Tibial nerve (tissue), 4 donors: ENCODE results near the gene LTB4R2. TPM values are rescaled to one million over a fixed set of nuclear protein-coding genes. Genes with fewer than 3 reads are reported as not detected.

Experiments used
- DNase-seq, 2 donors: peaks; one replicate each; pipeline ENCODE4 v3.0.0-alpha.2; 2019; ENCODE audit warnings: low spot score in 2 of 2
- H3K27ac ChIP-seq, 4 donors: fragments of 200-600 bp; sonication (generic) in 3 of 4; one replicate each; pipeline ENCODE4 v1.5.1; 2017 to 2019; ENCODE audit warnings: mild to moderate bottlenecking in 1 of 4
- H3K27me3 ChIP-seq, 2 donors: fragments of 200-600 bp; sonication (generic) in 1 of 2; one replicate each; pipeline versions ENCODE4 v1.5.1 to v1.6.0; 2017 to 2019
- H3K36me3 ChIP-seq, 3 donors: fragments of 200-600 bp; sonication (generic); one replicate each; pipeline ENCODE4 v1.5.1; 2018 to 2019
- H3K4me1 ChIP-seq, 4 donors: fragments of 200-600 bp; sonication (generic) in 3 of 4; one replicate each; pipeline ENCODE4 v1.5.1; 2017 to 2019
- H3K4me3 ChIP-seq, 4 donors: fragments of 200-600 bp; sonication (generic) in 3 of 4; one replicate each; pipeline ENCODE4 v1.5.1; 2017 to 2019; ENCODE audit warnings: mild to moderate bottlenecking in 1 of 4, moderate library complexity in 1 of 4
- H3K9me3 ChIP-seq, 4 donors: fragments of 200-600 bp; sonication (generic) in 3 of 4; one replicate each; pipeline ENCODE4 v1.5.1; 2017 to 2019
- EP300 ChIP-seq, 2 donors: sonication (generic); formaldehyde crosslinking; IDR thresholded peaks; one replicate each; pipeline ENCODE4 v1.6.1; 2017; ENCODE audit warnings: antibody characterized with exemption in 2 of 2, mild to moderate bottlenecking in 1 of 2
- POLR2A ChIP-seq, 2 donors: fragments of 450-650 bp; IDR thresholded peaks; one replicate each; pipeline ENCODE4 v1.6.1; 2017; ENCODE audit warnings: antibody characterized with exemption in 2 of 2, mild to moderate bottlenecking in 2 of 2, moderate library complexity in 2 of 2
- WGBS, 2 donors: methylation state at CpG; one replicate each; pipeline ENCODE4 v1.1.5; 2018; 5-methylcytosine and 5-hydroxymethylcytosine counted together
- total RNA-seq, 4 donors: library from RNA; depleted of rRNA; stranded (reverse); fragments of >200 nt; gene quantifications; one replicate each; pipeline ENCODE4 v1.1.0, GENCODE V29; 2016
- TF ChIP-seq, protein P1 (sequence below), 5 experiments: fragments of 200-600 bp in 3 of 5; fragments of 450-650 bp in 2 of 5; sonication (generic) in 3 of 5; IDR thresholded peaks; one replicate each; pipeline ENCODE4 v1.5.1; 2016 to 2019; ENCODE audit warnings: antibody characterized with exemption in 5 of 5, mild to moderate bottlenecking in 3 of 5, moderate library complexity in 2 of 5

Gene LTB4R2
- total RNA-seq, 4 donors from 2014 or later, result 15.5 to 31.5 (median 20.2) TPM

DNA sequence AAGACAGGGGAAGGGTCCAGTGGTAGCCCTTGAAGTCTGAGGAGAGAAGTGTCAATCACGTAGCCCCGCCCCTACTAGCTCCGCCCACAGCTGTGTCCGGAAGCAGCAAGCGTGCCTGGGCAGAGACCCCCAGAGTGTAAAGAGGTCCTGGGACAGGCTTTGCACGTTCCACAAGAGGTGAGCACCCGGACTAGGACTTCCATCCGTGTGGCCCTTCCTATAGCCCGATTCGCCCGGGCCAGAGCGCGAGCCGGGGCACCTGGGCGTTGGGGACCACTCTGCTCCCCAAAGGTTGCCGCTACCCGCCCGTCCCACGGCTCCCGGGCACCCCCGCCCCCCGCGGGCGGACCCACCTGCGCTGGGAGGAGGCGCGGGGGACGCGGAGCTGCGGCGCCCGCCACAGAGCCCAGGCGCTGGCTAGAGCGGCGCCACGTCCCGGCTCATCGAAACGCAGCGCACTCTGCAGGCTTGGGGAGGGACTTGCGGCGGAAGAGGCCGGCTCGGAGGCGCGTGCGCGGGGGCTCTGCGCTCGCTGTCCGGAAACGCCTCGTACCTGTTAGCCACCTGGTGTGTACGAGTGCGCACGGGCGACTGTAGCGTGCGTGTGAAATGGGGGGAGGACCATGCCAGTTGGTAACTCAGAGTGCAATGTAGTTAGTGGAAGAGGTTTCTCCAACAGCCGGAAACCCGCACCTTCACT is 38.7 kb upstream of the LTB4R2 start, which contains the start of gene RABGGTA:
TSS of gene RABGGTA (minus strand) at position 464 of the 700 bp plus-strand sequence. CDS start 482 bp downstream, outside the sequence.
- H3K36me3 ChIP-seq, result peaks cover 0 to 39% (median 4%) of the 10 kb centered on the region in 3 donors
- TF ChIP-seq, protein P1, sequence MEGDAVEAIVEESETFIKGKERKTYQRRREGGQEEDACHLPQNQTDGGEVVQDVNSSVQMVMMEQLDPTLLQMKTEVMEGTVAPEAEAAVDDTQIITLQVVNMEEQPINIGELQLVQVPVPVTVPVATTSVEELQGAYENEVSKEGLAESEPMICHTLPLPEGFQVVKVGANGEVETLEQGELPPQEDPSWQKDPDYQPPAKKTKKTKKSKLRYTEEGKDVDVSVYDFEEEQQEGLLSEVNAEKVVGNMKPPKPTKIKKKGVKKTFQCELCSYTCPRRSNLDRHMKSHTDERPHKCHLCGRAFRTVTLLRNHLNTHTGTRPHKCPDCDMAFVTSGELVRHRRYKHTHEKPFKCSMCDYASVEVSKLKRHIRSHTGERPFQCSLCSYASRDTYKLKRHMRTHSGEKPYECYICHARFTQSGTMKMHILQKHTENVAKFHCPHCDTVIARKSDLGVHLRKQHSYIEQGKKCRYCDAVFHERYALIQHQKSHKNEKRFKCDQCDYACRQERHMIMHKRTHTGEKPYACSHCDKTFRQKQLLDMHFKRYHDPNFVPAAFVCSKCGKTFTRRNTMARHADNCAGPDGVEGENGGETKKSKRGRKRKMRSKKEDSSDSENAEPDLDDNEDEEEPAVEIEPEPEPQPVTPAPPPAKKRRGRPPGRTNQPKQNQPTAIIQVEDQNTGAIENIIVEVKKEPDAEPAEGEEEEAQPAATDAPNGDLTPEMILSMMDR (IDR thresholded peaks at IDR 0.05), result peak; percentile 77 to 92 (median 89)
- TF ChIP-seq POLR2A (IDR thresholded peaks at IDR 0.05), result peak in 1 of 2 donors; percentile 49
- peak in 1 of 2 donors; percentile 67 for TF ChIP-seq EP300 (IDR thresholded peaks at IDR 0.05)
- WGBS, 2 donors, result 0 to 1% methylated on average over 8 to 26 of the region's 61 CpGs
- DNase-seq, result peak; percentile 65 to 75
- H3K27me3 ChIP-seq, result no peaks in the 10 kb centered on the region
- H3K4me3 ChIP-seq, result peak within 1 kb of the TSS; percentile 77 to 99 (median 95)
- peak within 1 kb of the TSS; percentile 88 to 99 (median 99) for H3K27ac ChIP-seq
- H3K4me1 ChIP-seq, result peaks cover 0 to 24% (median 8%) of the 10 kb centered on the region in 4 donors
- no peaks in the 10 kb centered on the region for H3K9me3 ChIP-seq

DNA sequence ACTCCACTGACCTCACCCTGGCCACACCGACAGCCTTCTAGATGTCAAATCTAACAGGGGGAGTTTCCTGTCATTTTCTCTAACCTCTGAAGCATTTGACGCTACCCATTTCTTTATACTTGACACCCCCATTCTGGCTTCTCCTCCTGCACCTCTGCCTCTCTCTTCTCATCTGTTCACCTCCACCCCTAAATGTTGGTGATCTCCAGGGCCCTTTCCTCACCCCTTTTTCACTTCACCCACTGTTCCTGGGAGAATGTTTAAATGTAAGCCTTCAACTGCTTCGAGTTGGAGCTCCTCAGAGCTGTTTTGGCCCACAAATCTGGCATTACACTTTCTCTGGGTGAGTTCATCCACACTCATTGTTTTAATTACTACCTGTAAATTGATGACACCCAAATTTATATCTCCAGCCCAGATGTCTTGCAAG is 38.1 kb upstream of the LTB4R2 start:
- peaks cover 0 to 34% (median 4%) of the 10 kb centered on the region in 3 donors for H3K36me3 ChIP-seq
- WGBS, 2 donors, result 23 to 26% methylated on average over 3 of the region's 3 CpGs
- no peaks in the 10 kb centered on the region for H3K9me3 ChIP-seq
- TF ChIP-seq POLR2A (IDR thresholded peaks at IDR 0.05) (no peak), EP300 (IDR thresholded peaks at IDR 0.05) (no peak)
- TF ChIP-seq, protein P1 (IDR thresholded peaks at IDR 0.05), result no peak
- H3K4me1 ChIP-seq, result peaks cover 0 to 24% (median 8%) of the 10 kb centered on the region in 4 donors
- H3K27ac ChIP-seq, result peak overlapping the region; percentile 88 to 99 (median 99)
- no peaks in the 10 kb centered on the region for H3K27me3 ChIP-seq
- H3K4me3 ChIP-seq, result peak overlapping the region; percentile 77 to 99 (median 95)
- no peak for DNase-seq

DNA sequence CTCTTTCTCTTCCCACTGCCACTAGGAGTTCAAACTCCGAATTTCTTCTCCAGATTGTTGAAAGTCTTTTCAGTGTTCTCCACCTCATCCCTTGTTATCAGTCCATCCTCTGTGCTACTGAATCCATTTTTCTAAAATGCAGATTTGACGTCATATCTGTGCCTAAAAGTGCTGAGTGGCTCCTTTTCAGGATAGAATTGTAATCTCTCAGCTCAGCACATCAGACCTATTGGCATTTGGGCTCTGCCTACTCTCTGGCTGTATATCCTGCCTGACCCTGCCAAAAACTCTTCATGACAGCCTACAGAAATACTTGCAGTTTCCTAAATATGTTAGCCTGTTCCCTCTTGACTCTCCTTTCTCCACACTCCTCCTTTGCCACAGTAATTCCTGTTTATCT is 37.5 kb upstream of the LTB4R2 start:
- peak overlapping the region in 2 of 4 donors; percentile 99 for H3K27ac ChIP-seq
- H3K4me3 ChIP-seq, result no peak overlapping the region
- H3K9me3 ChIP-seq, result no peaks in the 10 kb centered on the region
- no peaks in the 10 kb centered on the region for H3K27me3 ChIP-seq
- no peak for DNase-seq
- peaks cover 0 to 28% (median 0%) of the 10 kb centered on the region in 3 donors for H3K36me3 ChIP-seq
- peaks cover 0 to 28% (median 9%) of the 10 kb centered on the region in 4 donors for H3K4me1 ChIP-seq
- 75 to 79% methylated on average over 2 of the region's 2 CpGs for WGBS, 2 donors
- TF ChIP-seq POLR2A (IDR thresholded peaks at IDR 0.05), result no peak
- TF ChIP-seq, protein P1 (IDR thresholded peaks at IDR 0.05), result no peak
- no peak for TF ChIP-seq EP300 (IDR thresholded peaks at IDR 0.05)

DNA sequence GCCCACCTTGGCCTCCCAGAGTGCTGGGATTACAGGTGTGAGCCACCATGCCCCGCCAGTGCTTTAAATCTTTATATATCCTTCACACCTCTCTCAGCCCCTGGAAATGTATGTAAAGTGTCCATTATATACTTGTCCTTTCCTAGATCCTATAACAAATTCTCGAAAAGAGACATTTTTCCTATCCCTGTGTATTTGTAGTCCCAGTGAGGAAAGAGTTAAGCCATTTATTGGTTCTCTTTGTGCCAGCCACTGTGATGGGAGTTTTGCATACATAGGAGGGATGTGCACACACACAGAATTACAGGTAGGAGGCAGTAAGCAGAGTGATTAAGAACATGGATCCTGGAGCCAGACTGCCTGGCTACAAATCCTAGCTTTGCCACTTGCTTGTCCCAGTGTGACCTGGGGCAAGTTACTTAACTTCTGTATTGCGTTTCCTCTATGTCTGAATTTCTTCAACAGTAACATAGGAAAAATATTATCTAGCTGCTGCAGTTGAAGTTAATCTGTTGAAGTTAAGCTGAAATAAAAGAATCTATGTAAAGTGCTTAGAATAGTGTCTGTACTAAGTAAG is 36.4 kb upstream of the LTB4R2 start:
- Histone ChIP-seq H3K27me3 (no peaks in the 10 kb centered on the region), H3K36me3 (peaks cover 0 to 17% (median 0%) of the 10 kb centered on the region in 3 donors), H3K9me3 (no peaks in the 10 kb centered on the region), H3K27ac (peak overlapping the region in 1 of 4 donors; percentile 10), H3K4me1 (peaks cover 0 to 29% (median 14%) of the 10 kb centered on the region in 4 donors), H3K4me3 (no peak overlapping the region)
- WGBS, 2 donors, result 55 to 76% methylated on average over 3 of the region's 3 CpGs
- DNase-seq, result no peak
- TF ChIP-seq POLR2A (IDR thresholded peaks at IDR 0.05), result no peak
- TF ChIP-seq, protein P1 (IDR thresholded peaks at IDR 0.05), result no peak
- no peak for TF ChIP-seq EP300 (IDR thresholded peaks at IDR 0.05)

DNA sequence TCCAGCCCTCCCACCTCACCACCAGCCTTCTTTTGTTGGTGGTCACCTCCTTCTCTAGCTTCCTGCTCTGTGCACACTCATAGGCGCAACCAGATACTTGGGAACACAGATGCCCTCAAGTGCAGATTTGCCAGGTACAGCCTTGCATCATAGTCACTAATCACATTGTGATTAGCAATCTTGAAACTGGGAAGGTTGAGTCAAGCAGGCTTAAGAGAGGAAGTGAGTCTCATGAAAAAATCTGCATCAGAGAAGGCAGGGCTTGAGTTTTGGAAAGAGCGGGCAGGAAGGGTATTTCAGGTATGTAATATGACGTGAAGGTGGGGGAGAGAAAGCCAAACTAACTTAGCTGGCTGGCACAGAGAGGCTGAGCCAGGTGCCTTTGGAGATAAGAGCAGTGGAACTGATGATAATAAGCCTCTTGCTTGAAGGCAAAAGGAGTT is 35.8 kb upstream of the LTB4R2 start:
- H3K9me3 ChIP-seq, result no peaks in the 10 kb centered on the region
- WGBS, 2 donors, result 81 to 85% methylated on average over 3 of the region's 3 CpGs
- H3K4me3 ChIP-seq, result no peak overlapping the region
- no peaks in the 10 kb centered on the region for H3K27me3 ChIP-seq
- H3K4me1 ChIP-seq, result peaks cover 0 to 29% (median 17%) of the 10 kb centered on the region in 4 donors
- H3K36me3 ChIP-seq, result peaks cover 0 to 11% (median 0%) of the 10 kb centered on the region in 3 donors
- DNase-seq, result no peak
- H3K27ac ChIP-seq, result peak overlapping the region in 1 of 4 donors; percentile 10
- TF ChIP-seq EP300 (IDR thresholded peaks at IDR 0.05) (peak in 1 of 2 donors; percentile 26), POLR2A (IDR thresholded peaks at IDR 0.05) (no peak)
- TF ChIP-seq, protein P1 (IDR thresholded peaks at IDR 0.05), result no peak
